HepG2 (cell line): ENCODE data around the gene MB21D2. TPM values are rescaled to one million over a fixed set of nuclear protein-coding genes. Genes with fewer than 3 reads are reported as not detected.

ENCODE experiments used
- BCL6 ChIP-seq: IDR thresholded peaks from 2 replicates; pipeline ENCODE4 v1.6.1; 2016; ENCODE audit warnings: missing genetic modification reagents, missing compliant biosample characterization
- GZF1 ChIP-seq: sonication (generic); formaldehyde crosslinking; IDR thresholded peaks from 2 replicates; pipeline ENCODE4 v1.5.1; 2020; ENCODE audit warnings: mild to moderate bottlenecking, missing genetic modification reagents
- HCFC1 ChIP-seq: fragments of 150-350 bp; IDR thresholded peaks from 2 replicates; pipeline ENCODE4 v1.6.1; 2014; ENCODE audit warnings: low read depth, low read length
- MAF1 ChIP-seq: sonication (generic); formaldehyde crosslinking; IDR thresholded peaks from 2 replicates; pipeline ENCODE4 v1.5.0; 2020; ENCODE audit warnings: missing genetic modification reagents, borderline replicate concordance
- NR2C2 ChIP-seq: sonication (generic); formaldehyde crosslinking; IDR thresholded peaks from 2 replicates; pipeline ENCODE4 v1.4.0; 2020; ENCODE audit warnings: missing genetic modification reagents, mild to moderate bottlenecking, moderate library complexity, borderline replicate concordance
- POLR2AphosphoS2 ChIP-seq: IDR thresholded peaks from 2 replicates; pipeline ENCODE4 v1.6.1; 2011; ENCODE audit warnings: low read depth, low read length, improper control_type of control experiment
- SIN3A ChIP-seq: IDR thresholded peaks from 2 replicates; pipeline ENCODE4 v1.6.1; 2011; ENCODE audit warnings: low read depth, mild to moderate bottlenecking, control low read depth, low read length, borderline replicate concordance
- STAG1 ChIP-seq: sonication (generic); formaldehyde crosslinking; IDR thresholded peaks from 2 replicates; pipeline ENCODE4 v1.4.0; 2020; ENCODE audit warnings: missing genetic modification reagents
- WIZ ChIP-seq: sonication (generic); formaldehyde crosslinking; IDR thresholded peaks from 2 replicates; pipeline ENCODE4 v1.5.1; 2020; ENCODE audit warnings: mild to moderate bottlenecking, missing genetic modification reagents
- ZBTB3 ChIP-seq: sonication (generic); formaldehyde crosslinking; IDR thresholded peaks from 2 replicates; pipeline ENCODE4 v1.4.0; 2020; ENCODE audit warnings: low read depth, mild to moderate bottlenecking, moderate library complexity, missing genetic modification reagents, borderline replicate concordance
- ZNF101 ChIP-seq: sonication (generic); formaldehyde crosslinking; IDR thresholded peaks from 2 replicates; pipeline ENCODE4 v1.4.0; 2020; ENCODE audit warnings: mild to moderate bottlenecking, low read depth, missing genetic modification reagents, borderline replicate concordance
- ZNF225 ChIP-seq: sonication (generic); formaldehyde crosslinking; IDR thresholded peaks from 2 replicates; pipeline ENCODE4 v1.4.0; 2020; ENCODE audit warnings: mild to moderate bottlenecking, missing genetic modification reagents
- ZNF468 ChIP-seq: sonication (generic); formaldehyde crosslinking; IDR thresholded peaks from 2 replicates; pipeline ENCODE4 v1.8.0; 2022; ENCODE audit warnings: mild to moderate bottlenecking, moderate library complexity, missing genetic modification reagents
- ZNF724P ChIP-seq: sonication (generic); formaldehyde crosslinking; IDR thresholded peaks from 2 replicates; pipeline ENCODE4 v1.8.0; 2022; ENCODE audit warnings: missing genetic modification reagents, borderline replicate concordance
- polyA plus RNA-seq, 8 experiments: library from polyadenylated mRNA; depleted of rRNA in 3 of 8; stranded (reverse) in 7 of 8; unstranded in 1 of 8; fragments of >200 nt; fragmentation: Illumina TruSeq in 4 of 8; extraction: Trizol in 4 of 8; gene quantifications; 2 replicates each; pipeline versions ENCODE4 v1.2.1 to v1.2.3, GENCODE V29; 2011 to 2016; ENCODE audit warnings: low read depth in 4 of 8, missing spikeins in 1 of 8, mixed read lengths in 1 of 8; ENCODE audit not compliant: insufficient read depth in 1 of 8
- total RNA-seq, 5 experiments: library from RNA; depleted of rRNA; stranded (reverse); fragments of >200 nt; fragmentation: Illumina TruSeq; extraction: Trizol; gene quantifications; 2 replicates each; pipeline ENCODE4 v1.2.3, GENCODE V29; 2016; ENCODE audit warnings: low read depth in 1 of 5
- TF ChIP-seq, protein P1 (sequence below): sonication (generic); formaldehyde crosslinking; IDR thresholded peaks from 2 replicates; pipeline ENCODE4 v1.4.0; 2020; ENCODE audit warnings: missing genetic modification reagents
- TF ChIP-seq, protein P2 (sequence below): sonication (generic); formaldehyde crosslinking; IDR thresholded peaks from 2 replicates; pipeline ENCODE4 v1.4.0; 2020; ENCODE audit warnings: low read depth, missing genetic modification reagents
- TF ChIP-seq, protein P3 (sequence below): sonication (generic); formaldehyde crosslinking; IDR thresholded peaks from 2 replicates; pipeline ENCODE4 v1.5.0; 2020; ENCODE audit warnings: missing genetic modification reagents, mild to moderate bottlenecking, borderline replicate concordance
- TF ChIP-seq, protein P4 (sequence below): fragments of 450-650 bp; IDR thresholded peaks from 2 replicates; pipeline ENCODE4 v1.6.1; 2016

MB21D2 gene
- total and polyA plus RNA-seq, 2 of the 13 experiments (the other 11 are each of a cell fraction or from before 2014, with no cell fraction given): 0.90 to 1.6 TPM

DNA sequence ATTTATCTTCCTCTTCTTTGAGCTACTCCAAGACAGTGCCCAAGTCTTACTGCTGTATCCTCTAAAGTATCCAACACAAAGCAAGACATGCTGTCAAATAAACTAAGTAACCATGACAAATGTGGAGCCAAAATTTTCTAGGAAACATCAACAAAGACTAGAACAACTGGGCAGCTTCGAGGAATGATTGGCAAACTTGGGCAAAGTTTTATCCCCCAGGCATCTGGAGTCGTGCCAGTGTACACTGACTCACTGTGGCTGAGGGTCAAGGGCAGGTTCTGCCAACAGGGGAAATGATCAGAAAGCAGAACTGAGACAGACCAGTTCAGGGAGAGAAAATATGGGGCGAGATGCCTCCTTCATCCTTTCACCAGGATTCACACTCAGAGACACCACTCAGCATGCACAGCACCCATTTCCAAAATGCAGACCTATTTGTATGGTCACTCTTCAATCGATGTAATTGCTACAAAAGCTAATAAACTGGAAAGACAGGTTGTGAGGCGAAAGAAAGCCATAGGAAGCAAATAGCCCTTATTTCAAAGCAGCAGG is 65.8 kb downstream of the MB21D2 start (continued):
- TF ChIP-seq, protein P1, sequence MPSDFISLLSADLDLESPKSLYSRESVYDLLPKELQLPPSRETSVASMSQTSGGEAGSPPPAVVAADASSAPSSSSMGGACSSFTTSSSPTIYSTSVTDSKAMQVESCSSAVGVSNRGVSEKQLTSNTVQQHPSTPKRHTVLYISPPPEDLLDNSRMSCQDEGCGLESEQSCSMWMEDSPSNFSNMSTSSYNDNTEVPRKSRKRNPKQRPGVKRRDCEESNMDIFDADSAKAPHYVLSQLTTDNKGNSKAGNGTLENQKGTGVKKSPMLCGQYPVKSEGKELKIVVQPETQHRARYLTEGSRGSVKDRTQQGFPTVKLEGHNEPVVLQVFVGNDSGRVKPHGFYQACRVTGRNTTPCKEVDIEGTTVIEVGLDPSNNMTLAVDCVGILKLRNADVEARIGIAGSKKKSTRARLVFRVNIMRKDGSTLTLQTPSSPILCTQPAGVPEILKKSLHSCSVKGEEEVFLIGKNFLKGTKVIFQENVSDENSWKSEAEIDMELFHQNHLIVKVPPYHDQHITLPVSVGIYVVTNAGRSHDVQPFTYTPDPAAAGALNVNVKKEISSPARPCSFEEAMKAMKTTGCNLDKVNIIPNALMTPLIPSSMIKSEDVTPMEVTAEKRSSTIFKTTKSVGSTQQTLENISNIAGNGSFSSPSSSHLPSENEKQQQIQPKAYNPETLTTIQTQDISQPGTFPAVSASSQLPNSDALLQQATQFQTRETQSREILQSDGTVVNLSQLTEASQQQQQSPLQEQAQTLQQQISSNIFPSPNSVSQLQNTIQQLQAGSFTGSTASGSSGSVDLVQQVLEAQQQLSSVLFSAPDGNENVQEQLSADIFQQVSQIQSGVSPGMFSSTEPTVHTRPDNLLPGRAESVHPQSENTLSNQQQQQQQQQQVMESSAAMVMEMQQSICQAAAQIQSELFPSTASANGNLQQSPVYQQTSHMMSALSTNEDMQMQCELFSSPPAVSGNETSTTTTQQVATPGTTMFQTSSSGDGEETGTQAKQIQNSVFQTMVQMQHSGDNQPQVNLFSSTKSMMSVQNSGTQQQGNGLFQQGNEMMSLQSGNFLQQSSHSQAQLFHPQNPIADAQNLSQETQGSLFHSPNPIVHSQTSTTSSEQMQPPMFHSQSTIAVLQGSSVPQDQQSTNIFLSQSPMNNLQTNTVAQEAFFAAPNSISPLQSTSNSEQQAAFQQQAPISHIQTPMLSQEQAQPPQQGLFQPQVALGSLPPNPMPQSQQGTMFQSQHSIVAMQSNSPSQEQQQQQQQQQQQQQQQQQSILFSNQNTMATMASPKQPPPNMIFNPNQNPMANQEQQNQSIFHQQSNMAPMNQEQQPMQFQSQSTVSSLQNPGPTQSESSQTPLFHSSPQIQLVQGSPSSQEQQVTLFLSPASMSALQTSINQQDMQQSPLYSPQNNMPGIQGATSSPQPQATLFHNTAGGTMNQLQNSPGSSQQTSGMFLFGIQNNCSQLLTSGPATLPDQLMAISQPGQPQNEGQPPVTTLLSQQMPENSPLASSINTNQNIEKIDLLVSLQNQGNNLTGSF (CRISPR knock-in tag): no peak
- TF ChIP-seq STAG1: no peak
- no peak for TF ChIP-seq ZNF101 (CRISPR knock-in tag)
- TF ChIP-seq, protein P2, sequence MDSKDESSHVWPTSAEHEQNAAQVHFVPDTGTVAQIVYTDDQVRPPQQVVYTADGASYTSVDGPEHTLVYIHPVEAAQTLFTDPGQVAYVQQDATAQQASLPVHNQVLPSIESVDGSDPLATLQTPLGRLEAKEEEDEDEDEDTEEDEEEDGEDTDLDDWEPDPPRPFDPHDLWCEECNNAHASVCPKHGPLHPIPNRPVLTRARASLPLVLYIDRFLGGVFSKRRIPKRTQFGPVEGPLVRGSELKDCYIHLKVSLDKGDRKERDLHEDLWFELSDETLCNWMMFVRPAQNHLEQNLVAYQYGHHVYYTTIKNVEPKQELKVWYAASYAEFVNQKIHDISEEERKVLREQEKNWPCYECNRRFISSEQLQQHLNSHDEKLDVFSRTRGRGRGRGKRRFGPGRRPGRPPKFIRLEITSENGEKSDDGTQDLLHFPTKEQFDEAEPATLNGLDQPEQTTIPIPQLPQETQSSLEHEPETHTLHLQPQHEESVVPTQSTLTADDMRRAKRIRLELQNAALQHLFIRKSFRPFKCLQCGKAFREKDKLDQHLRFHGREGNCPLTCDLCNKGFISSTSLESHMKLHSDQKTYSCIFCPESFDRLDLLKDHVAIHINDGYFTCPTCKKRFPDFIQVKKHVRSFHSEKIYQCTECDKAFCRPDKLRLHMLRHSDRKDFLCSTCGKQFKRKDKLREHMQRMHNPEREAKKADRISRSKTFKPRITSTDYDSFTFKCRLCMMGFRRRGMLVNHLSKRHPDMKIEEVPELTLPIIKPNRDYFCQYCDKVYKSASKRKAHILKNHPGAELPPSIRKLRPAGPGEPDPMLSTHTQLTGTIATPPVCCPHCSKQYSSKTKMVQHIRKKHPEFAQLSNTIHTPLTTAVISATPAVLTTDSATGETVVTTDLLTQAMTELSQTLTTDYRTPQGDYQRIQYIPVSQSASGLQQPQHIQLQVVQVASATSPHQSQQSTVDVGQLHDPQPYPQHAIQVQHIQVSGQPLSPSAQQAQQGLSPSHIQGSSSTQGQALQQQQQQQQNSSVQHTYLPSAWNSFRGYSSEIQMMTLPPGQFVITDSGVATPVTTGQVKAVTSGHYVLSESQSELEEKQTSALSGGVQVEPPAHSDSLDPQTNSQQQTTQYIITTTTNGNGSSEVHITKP: no peak
- no peak for TF ChIP-seq ZBTB3 (CRISPR knock-in tag)
- no peak for TF ChIP-seq ZNF468
- TF ChIP-seq ZNF225: no peak
- no peak for TF ChIP-seq HCFC1
- no peak for TF ChIP-seq GZF1 (CRISPR knock-in tag)
- TF ChIP-seq NR2C2 (CRISPR knock-in tag): 0 out of 2 replicates have a peak, but pooled peaks have one; percentile 22
- no peak for TF ChIP-seq WIZ (CRISPR knock-in tag)
- no peak for TF ChIP-seq POLR2AphosphoS2
- TF ChIP-seq ZNF724P: no peak
- TF ChIP-seq SIN3A: no peak
- TF ChIP-seq, protein P3, sequence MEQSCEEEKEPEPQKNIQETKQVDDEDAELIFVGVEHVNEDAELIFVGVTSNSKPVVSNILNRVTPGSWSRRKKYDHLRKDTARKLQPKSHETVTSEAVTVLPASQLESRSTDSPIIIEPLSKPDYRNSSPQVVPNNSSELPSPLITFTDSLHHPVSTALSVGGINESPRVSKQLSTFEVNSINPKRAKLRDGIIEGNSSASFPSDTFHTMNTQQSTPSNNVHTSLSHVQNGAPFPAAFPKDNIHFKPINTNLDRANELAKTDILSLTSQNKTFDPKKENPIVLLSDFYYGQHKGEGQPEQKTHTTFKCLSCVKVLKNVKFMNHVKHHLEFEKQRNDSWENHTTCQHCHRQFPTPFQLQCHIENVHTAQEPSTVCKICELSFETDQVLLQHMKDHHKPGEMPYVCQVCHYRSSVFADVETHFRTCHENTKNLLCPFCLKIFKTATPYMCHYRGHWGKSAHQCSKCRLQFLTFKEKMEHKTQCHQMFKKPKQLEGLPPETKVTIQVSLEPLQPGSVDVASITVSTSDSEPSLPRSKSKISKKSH (CRISPR knock-in tag): no peak
- no peak for TF ChIP-seq MAF1 (CRISPR knock-in tag)
- peak; percentile 100 for TF ChIP-seq BCL6 (CRISPR knock-in tag)
- TF ChIP-seq, protein P4, sequence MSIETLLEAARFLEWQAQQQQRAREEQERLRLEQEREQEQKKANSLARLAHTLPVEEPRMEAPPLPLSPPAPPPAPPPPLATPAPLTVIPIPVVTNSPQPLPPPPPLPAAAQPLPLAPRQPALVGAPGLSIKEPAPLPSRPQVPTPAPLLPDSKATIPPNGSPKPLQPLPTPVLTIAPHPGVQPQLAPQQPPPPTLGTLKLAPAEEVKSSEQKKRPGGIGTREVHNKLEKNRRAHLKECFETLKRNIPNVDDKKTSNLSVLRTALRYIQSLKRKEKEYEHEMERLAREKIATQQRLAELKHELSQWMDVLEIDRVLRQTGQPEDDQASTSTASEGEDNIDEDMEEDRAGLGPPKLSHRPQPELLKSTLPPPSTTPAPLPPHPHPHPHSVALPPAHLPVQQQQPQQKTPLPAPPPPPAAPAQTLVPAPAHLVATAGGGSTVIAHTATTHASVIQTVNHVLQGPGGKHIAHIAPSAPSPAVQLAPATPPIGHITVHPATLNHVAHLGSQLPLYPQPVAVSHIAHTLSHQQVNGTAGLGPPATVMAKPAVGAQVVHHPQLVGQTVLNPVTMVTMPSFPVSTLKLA: no peak
